ENCODE measurements around the gene UBE2O. TPM values are rescaled to one million over a fixed set of nuclear protein-coding genes. Genes with fewer than 3 reads are reported as not detected.
"Not testable (repeated sequence)": the region's sequence is repeated elsewhere in the genome, so short reads cannot be mapped to it uniquely, and the experiment has no call there.

UBE2O gene
- polyA plus RNA-seq, 1 donor: 30.2 TPM

DNA sequence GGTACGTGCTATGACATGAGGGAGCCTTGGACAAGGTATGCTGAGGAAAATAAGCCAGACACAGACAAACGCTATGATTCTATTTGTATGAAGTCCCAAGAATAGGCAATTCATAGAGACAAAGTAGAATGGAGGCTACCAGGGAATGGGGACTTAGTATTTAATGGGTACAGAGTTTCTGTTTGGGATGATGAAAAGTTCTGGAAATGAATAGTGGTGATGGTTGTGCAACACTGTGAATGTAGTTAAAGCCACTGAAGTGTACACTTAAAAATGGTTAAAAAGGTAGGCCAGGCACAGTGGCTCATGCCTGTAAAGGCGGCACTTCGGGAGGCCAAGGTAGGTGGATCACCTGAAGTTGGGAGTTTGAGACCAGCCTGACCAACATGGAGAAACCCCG, 102.5 kb downstream of the UBE2O start:
- DNase-seq: no peak

DNA sequence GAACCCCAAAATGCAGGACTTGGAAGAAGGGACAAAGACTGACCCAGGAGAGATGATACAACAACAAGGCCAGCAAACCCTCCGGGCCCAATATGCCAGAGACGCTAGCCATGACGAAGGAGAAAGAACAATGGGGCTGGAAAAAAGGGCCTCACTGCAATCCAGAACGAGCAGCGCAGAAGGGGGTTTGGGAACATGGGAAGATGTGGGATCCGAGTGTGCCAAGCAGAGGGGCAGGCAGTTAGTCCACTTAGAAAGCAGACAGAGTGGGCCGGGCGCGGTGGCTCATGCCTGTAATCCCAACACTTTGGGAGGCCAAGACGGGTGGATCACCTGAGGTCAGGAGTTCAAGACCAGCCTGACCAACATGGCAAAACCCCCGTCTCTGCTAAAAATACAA, 106.0 kb downstream of the UBE2O start:
- DNase-seq: not testable (repeated sequence)

DNA sequence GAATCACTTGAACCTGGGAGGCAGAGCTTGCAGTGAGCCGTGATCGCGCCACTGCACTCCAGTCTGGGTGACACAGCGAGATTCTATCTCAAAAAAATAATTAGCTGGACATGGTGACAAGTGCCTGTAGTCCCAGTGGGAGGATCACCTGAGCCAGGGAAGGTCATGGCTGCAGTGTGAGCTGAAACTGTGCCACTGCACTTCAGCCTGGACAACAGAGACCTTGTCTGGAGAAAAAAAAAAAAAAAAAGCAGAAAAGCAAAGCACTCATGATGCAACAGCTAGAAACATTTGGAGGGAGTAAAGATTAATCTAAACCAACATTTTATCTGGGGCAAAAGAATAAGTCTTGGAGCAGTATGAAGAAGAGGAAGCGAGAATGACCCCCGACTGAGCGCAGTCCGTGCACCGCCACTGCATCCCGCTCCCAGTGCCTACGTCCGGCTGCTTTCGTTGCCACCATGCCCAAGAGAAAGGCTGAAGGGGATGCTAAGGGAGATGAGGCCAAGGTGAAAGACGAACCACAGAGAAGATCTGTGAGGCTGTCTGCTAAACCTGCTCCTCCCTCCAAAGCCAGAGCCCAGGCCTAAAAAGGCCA, 107.5 kb downstream of the UBE2O start:
- no peak for DNase-seq

DNA sequence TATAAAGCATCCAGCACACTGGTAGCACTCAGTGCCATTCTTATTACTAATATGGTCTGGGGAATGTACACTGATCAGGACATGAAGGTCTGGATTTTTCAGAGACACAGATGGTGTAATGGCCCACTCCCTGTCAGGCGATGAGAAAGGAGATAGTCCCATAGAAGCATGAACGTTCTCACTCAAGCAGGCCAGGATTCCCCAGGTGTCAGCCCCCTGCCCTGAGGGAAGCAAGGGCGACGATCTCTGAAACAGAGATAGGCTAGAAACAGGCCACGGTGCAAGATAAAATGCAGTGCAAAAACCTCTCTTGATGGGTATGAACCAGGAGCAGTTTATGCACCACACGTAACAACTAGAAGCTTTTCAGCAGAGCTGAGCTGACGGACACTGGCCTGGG, 109.8 kb downstream of the UBE2O start:
- DNase-seq: no peak

DNA sequence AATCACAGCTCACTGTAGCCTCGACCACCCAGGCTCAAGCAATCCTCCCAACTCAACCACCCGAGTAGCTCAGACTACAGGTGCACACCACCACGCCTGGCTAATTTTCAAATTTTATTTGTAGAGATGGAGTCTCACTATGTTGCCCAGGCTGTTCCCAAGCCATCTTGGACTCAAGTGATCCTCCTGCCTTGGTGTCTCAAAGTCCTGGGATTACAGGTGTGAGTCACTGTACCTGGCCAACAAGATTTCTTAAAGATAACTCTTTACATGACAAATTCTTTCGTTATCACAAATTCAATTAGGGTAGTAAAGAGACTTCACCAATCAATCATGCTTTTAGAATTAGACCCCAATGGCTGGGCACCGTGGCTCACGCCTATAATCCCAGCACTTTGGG, 111.7 kb downstream of the UBE2O start:
- DNase-seq: no peak

Other genes starting within 250 kb of the UBE2O start
- 28.7 TPM for gene RNF157, start 212.7 kb downstream of the UBE2O start, polyA plus RNA-seq (ENCODE audit: insufficient read length)
- gene UBALD2, start 187.8 kb downstream of the UBE2O start, polyA plus RNA-seq (ENCODE audit: insufficient read length): 23.1 TPM
- 8.9 TPM for gene QRICH2, start 144.9 kb downstream of the UBE2O start, polyA plus RNA-seq (ENCODE audit: insufficient read length)
- gene PRPSAP1, start 99.2 kb downstream of the UBE2O start, polyA plus RNA-seq (ENCODE audit: insufficient read length): 95.9 TPM
- 2.7 TPM for gene SPHK1, start 68.5 kb downstream of the UBE2O start, polyA plus RNA-seq (ENCODE audit: insufficient read length)
- 0.50 TPM for gene AANAT, start 14.5 kb upstream of the UBE2O start, polyA plus RNA-seq (ENCODE audit: insufficient read length)
- 6.8 TPM for gene RHBDF2, start 48.3 kb upstream of the UBE2O start, polyA plus RNA-seq (ENCODE audit: insufficient read length)
- gene CYGB, start 84.6 kb upstream of the UBE2O start, polyA plus RNA-seq (ENCODE audit: insufficient read length): 11.0 TPM
- gene PRCD, start 86.9 kb upstream of the UBE2O start, polyA plus RNA-seq (ENCODE audit: insufficient read length): 3.7 TPM
- gene ST6GALNAC2, start 132.7 kb upstream of the UBE2O start, polyA plus RNA-seq (ENCODE audit: insufficient read length): 8.1 TPM
- 0.28 TPM for gene ST6GALNAC1, start 190.6 kb upstream of the UBE2O start, polyA plus RNA-seq (ENCODE audit: insufficient read length)